ENCODE data around the gene PRRT3.
A peak's percentile ranks its signal among the peaks of the same experiment; 100 is the strongest.

Gene PRRT3

DNA sequence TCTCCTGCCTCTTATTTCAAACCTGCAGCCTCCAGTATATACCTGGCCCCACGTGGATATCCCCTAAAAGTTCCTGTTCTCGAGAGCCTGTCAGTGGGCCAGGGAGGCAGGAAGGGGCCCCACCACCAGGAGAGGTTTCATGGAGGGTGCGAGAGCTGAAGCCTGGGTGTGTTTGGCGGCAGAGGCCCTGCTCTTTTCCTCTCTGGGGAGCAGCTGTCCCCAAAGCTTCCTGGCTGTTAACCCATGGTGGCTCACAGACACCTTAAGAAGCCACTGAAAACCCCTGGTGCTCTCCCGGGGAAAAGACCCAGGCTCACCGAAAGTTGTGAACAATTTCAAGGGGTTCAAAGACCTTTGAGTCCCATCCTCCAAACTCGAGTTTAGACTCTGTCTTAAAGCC lies 1.1 kb downstream of the PRRT3 start:
- no peaks in the 10 kb centered on the region for H3F3A ChIP-seq (ENCODE audit: insufficient read depth)
- peak overlapping the region; percentile 62 for H3K9ac ChIP-seq (ENCODE audit: low read length)
- no peak overlapping the region for H3K27ac ChIP-seq (ENCODE audit: low read depth, low read length)
- TF ChIP-seq, protein P1, sequence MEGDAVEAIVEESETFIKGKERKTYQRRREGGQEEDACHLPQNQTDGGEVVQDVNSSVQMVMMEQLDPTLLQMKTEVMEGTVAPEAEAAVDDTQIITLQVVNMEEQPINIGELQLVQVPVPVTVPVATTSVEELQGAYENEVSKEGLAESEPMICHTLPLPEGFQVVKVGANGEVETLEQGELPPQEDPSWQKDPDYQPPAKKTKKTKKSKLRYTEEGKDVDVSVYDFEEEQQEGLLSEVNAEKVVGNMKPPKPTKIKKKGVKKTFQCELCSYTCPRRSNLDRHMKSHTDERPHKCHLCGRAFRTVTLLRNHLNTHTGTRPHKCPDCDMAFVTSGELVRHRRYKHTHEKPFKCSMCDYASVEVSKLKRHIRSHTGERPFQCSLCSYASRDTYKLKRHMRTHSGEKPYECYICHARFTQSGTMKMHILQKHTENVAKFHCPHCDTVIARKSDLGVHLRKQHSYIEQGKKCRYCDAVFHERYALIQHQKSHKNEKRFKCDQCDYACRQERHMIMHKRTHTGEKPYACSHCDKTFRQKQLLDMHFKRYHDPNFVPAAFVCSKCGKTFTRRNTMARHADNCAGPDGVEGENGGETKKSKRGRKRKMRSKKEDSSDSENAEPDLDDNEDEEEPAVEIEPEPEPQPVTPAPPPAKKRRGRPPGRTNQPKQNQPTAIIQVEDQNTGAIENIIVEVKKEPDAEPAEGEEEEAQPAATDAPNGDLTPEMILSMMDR (IDR thresholded peaks at IDR 0.05; ENCODE audit: insufficient read depth, low read length, poor library complexity, severe bottlenecking): no peak
- TF ChIP-seq EZH2phosphoT487 (conservative IDR thresholded peaks at IDR 0.05; ENCODE audit: low read length): no peak
- no peaks in the 10 kb centered on the region for H3K27me3 ChIP-seq (ENCODE audit: low read length)
- no peaks in the 10 kb centered on the region for H4K20me1 ChIP-seq (ENCODE audit: low read depth, low read length)
- no peaks in the 10 kb centered on the region for H3K9me3 ChIP-seq (ENCODE audit: insufficient read depth, low read length)
- H3K4me2 ChIP-seq (ENCODE audit: low read depth, low read length, poor library complexity, severe bottlenecking): peak overlapping the region; percentile 65
- H2AFZ ChIP-seq (ENCODE audit: low read depth, low read length, severe bottlenecking): peak overlapping the region; percentile 81
- H3K9me2 ChIP-seq (replicated peaks; ENCODE audit: insufficient read depth, low read length): no peaks in the 10 kb centered on the region
- H3K4me3 ChIP-seq (ENCODE audit: insufficient read depth, low read length, poor library complexity, severe bottlenecking): peak overlapping the region; percentile 60
- H3K79me2 ChIP-seq (ENCODE audit: insufficient read depth, low read length): no peaks in the 10 kb centered on the region
- no peaks in the 10 kb centered on the region for H3K36me3 ChIP-seq (ENCODE audit: low read length)

DNA sequence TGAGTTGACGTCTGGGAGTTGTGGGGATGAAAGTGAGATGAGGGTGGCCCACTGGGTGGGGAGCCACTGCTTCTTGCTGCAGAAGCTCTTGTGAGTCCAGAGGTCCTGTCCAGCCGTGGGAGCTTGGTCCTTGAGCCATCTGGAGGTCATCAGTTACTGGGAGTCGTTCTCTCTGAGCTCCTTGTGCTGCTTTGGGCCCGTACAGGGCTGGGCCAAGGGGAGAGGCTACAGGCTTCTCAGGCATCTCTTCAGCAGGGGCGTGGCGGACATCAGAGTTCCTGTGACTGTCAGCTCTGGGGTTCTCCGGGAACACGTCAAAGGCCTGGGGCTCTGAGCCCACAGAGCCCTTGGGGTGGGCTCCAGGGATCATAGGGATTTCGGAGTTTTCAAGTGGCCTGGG lies 2.6 kb downstream of the PRRT3 start:
- Histone ChIP-seq H3K4me2 (ENCODE audit: low read depth, low read length, poor library complexity, severe bottlenecking) (no peak overlapping the region), H3K9me3 (ENCODE audit: insufficient read depth, low read length) (no peaks in the 10 kb centered on the region), H2AFZ (ENCODE audit: low read depth, low read length, severe bottlenecking) (no peak overlapping the region), H3K79me2 (ENCODE audit: insufficient read depth, low read length) (no peaks in the 10 kb centered on the region), H3K27me3 (ENCODE audit: low read length) (no peaks in the 10 kb centered on the region), H3K9me2 (replicated peaks; ENCODE audit: insufficient read depth, low read length) (no peaks in the 10 kb centered on the region), H3K4me3 (ENCODE audit: insufficient read depth, low read length, poor library complexity, severe bottlenecking) (no peak overlapping the region), H3K36me3 (ENCODE audit: low read length) (no peaks in the 10 kb centered on the region), H3K9ac (ENCODE audit: low read length) (no peak overlapping the region), H3F3A (ENCODE audit: insufficient read depth) (no peaks in the 10 kb centered on the region), H4K20me1 (ENCODE audit: low read depth, low read length) (no peaks in the 10 kb centered on the region), H3K27ac (ENCODE audit: low read depth, low read length) (no peak overlapping the region)
- TF ChIP-seq EZH2phosphoT487 (conservative IDR thresholded peaks at IDR 0.05; ENCODE audit: low read length): no peak
- TF ChIP-seq, protein P1 (IDR thresholded peaks at IDR 0.05; ENCODE audit: insufficient read depth, low read length, poor library complexity, severe bottlenecking): no peak

DNA sequence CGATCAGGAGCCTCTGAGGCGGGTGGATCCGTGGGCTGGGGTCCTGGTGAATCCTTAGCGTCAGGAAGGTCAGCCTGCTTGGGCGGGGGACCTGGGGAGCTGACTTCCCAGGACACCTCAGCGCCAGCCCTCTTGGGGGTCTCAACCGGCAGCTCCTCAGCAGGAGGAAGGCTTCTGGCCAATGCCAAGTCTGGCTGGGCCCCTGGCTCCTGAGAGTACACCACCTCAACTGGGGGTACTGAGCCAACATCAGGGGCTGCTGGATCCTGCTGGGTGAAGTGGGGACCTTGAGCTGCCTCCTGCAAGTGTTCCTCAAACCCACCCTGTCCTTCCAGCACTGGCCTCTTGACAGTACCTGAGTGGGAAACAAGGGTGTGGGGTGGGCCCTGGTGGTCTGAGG lies 3.1 kb downstream of the PRRT3 start:
- Histone ChIP-seq H4K20me1 (ENCODE audit: low read depth, low read length) (no peaks in the 10 kb centered on the region), H3K9me3 (ENCODE audit: insufficient read depth, low read length) (no peaks in the 10 kb centered on the region), H3K9ac (ENCODE audit: low read length) (no peak overlapping the region), H3K27ac (ENCODE audit: low read depth, low read length) (no peak overlapping the region), H3K4me2 (ENCODE audit: low read depth, low read length, poor library complexity, severe bottlenecking) (no peak overlapping the region), H2AFZ (ENCODE audit: low read depth, low read length, severe bottlenecking) (no peak overlapping the region), H3K79me2 (ENCODE audit: insufficient read depth, low read length) (no peaks in the 10 kb centered on the region), H3K9me2 (replicated peaks; ENCODE audit: insufficient read depth, low read length) (no peaks in the 10 kb centered on the region), H3F3A (ENCODE audit: insufficient read depth) (no peaks in the 10 kb centered on the region), H3K36me3 (ENCODE audit: low read length) (no peaks in the 10 kb centered on the region), H3K4me3 (ENCODE audit: insufficient read depth, low read length, poor library complexity, severe bottlenecking) (no peak overlapping the region), H3K27me3 (ENCODE audit: low read length) (no peaks in the 10 kb centered on the region)
- TF ChIP-seq EZH2phosphoT487 (conservative IDR thresholded peaks at IDR 0.05; ENCODE audit: low read length): no peak
- TF ChIP-seq, protein P1 (IDR thresholded peaks at IDR 0.05; ENCODE audit: insufficient read depth, low read length, poor library complexity, severe bottlenecking): no peak
